HG02623 (cell line): ENCODE data around the gene C1orf105.
"Not testable (repeated sequence)": the region's sequence is repeated elsewhere in the genome, so short reads cannot be mapped to it uniquely, and the experiment has no call there.

ENCODE experiments used
- ATAC-seq: cut with Tn5 transposase; IDR thresholded peaks from one replicate; pipeline ENCODE4 v1.9.1; 2021; ENCODE audit warnings: moderate library complexity; ENCODE audit not compliant: unreplicated experiment

C1orf105 gene

DNA sequence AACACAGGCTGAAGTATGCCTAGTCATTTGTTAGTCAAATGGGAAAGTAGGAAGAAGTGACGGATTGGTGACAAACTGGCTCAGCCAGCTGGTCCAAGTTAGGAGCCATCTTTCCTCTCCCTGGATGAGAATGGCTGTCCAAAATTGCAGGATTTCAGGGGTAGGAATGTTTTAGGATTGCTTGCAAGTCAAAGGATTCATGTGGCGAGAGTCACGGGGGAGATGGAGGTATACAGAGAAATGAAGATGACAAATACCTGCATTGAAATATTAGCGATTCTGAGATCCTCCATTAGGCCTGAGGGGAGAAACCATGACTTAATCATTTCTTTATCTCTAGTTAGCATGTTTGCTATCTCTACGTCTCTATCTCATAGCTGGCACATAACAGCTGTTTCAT, 65.1 kb downstream of the C1orf105 start:
- no peak for ATAC-seq

DNA sequence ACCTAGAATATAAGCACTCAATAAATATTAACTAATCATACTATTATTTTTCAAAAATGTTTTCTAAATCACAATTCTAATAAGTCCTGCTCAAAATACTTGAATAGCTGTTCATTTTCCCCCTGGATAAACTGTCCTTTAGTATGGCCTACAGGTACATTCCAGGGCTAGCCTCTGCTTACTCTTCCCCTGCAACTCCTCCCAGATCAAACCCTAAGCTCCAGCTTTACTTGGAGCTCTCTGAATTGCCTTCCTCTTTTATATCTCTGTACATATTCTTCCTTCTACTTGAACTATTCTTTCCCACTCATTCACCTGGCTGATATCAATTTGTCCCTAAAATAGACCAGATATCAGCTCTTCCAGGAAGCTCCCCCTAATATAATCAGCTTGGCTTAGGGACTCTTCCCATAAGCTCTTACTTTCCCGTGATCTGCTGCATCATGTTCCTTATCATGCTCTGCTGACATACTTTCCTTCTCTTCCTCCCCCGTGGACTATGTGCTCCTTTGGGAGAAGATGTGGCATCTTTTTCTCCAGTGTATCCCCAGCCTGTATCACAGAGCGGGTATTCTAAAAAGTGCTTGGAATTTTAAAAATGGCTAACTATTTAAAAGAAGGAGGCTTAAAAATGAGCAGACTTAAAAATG, 66.4 kb downstream of the C1orf105 start:
- no peak for ATAC-seq

DNA sequence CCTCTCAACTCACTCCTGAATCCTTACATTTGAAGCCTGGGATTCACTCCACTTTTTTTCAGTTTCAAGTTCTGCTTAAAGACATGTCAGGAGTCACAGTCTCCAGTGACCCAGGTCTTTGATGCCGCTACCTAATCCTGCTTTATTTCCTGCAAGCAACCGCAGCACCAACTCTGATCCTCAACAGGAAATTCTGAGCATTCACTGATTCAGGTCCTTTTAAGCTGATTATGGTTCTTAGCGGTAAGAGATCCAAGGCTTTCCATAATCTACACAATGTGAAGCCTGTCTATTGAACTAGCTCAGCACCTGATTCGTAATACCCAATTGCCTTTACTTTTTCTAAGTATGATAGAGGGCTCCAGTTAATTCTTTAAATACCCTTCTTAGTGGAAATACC, 67.1 kb downstream of the C1orf105 start:
- no peak for ATAC-seq

DNA sequence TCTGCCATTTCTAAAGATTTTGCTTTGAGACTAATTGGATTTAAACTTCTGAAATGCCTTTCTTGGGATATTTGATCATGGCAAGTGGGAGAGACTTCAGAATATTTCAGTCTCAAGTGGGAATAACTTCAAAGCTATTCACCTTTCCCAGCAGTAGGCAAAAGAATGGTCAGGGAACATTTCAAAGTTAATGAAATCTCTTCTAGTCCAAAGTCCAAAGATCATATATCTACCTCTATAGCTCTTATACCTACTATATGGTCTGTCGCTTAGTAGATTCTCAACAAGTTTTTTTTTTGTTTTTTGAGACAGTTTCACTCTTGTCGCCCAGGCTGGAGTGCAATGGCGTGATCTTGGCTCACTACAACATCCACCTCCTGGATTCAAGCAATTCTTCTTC, 67.9 kb downstream of the C1orf105 start:
- ATAC-seq: no peak

DNA sequence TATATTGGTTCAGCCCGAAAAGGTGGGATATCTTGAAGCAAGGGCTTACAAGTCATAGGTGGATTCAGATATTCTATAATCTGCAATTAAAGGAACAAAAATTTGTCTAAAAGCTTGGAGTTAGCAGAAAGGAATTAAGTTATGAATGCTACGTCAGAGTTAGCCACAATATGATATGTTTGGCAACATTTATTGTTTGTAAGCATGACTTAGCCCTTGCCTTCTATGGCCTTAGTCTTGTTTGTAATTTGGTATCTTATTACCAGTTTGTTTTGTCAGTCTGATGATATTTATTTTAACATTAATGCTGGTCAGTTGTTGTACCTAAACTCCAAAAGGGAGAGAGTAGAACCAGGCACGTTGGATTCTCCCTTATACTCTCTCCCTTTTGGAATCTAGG, 69.4 kb downstream of the C1orf105 start:
- no peak for ATAC-seq

DNA sequence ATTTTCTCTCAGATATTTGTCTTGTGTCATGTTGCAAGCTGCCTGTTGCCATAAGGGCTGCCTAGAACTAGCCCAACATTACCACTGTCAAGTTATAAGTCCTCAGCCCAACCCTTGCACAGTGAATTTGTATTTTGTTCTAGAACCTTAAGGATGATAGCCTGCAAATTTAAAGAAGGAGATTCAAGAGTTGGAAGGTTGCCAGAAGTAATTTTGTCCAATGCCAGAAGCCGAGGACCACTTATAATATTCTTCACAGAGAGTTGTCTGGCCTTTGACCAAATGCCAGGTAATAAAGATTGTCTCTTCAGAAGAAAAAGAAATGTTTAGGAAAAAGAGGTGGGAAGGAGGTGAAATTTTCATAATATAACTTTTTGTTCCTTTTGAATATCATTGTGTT, 71.9 kb downstream of the C1orf105 start:
- ATAC-seq: no peak

DNA sequence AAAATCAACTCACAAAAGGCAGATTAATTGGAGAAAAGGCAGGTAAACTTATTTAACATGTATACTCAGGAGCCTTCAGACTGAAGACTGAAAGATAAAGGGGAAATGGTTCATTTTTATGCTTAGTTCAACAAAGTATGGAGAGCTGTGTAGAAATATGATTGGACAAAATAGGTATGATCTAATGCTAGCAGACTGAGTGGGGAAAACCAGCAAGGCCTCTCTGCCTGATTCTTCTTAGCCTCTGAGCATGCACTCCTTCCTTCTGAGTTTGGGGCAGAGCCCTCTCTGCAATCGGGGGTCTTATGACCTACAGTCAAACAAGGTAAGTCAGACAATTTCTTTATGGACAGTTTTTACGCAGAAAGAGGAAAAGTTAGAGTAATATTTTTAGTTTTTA, 73.7 kb downstream of the C1orf105 start:
- no peak for ATAC-seq

DNA sequence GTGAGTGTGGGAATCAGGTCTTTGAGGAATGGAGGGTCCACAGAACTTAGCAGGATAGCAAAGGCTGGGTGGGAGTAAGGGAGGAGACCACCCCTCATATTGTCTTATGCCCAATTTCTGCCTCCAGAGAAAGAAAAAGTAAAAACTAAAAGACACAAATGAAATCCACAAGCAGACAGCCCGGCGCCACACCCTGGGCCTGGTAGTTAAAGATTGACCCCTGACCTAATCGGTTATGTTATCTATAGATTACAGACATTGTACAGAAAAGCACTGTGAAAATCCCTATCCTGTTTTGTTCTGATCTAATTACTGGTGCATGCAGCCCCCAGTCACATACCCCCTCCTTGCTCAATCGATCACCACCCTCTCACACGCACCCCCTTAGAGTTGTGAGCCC, 75.6 kb downstream of the C1orf105 start:
- ATAC-seq: not testable (repeated sequence)

DNA sequence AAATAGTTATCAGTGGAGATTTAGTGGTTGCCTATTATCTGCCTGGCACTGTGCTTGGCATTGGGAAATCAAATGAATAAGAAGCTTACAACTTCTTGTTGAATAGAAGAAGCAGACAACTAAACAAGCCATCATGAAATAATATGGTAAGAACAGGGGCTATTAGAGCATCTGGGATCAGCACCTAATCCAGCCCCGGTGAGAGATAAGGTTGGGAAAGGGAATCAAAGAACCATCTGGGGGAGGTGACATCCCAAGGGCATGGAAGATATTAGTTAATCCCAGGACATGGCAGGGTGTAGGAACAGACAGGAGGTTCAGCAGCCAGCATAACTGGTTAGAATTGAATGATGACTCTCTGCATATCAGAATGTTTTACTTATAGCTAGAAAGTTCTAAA, 76.2 kb downstream of the C1orf105 start:
- no peak for ATAC-seq

DNA sequence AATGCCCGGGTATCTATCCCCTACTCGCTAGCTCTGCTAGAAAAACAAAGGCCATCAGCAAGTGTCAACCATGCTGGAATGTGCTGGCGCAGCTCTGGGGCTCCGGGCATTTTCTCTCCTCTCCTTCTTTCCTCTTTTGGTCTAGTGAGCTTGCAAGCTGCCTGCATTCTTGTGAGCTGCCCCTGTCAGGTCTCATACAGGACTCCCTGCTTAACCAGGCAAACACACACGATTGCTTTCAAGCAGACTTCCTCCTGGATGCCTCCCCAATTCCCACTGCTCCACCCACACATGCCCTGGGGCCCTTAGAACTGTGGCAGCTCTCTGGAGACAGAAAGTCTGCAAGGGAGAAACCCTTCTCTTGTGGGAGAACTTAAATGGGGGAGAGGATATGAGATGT, 76.7 kb downstream of the C1orf105 start:
- no peak for ATAC-seq

DNA sequence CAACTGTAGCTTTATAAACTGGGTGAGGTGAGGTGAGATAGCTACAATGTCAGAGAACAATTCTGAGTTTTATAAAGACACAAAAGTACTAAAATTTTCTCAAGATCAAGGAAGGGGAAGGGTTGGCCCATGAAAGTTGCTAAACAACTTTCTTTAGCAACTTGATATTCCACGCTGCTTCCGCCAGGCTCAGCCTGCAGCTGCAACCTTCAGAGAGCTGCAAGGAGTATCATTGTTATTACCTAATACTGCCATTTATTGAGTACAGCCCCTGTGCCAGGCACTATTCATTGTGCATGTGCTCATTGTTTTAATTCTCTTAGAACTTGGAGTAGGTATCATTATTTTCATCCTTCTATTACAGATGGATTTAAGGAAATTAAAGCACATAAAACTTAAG, 78.4 kb downstream of the C1orf105 start:
- ATAC-seq: no peak

DNA sequence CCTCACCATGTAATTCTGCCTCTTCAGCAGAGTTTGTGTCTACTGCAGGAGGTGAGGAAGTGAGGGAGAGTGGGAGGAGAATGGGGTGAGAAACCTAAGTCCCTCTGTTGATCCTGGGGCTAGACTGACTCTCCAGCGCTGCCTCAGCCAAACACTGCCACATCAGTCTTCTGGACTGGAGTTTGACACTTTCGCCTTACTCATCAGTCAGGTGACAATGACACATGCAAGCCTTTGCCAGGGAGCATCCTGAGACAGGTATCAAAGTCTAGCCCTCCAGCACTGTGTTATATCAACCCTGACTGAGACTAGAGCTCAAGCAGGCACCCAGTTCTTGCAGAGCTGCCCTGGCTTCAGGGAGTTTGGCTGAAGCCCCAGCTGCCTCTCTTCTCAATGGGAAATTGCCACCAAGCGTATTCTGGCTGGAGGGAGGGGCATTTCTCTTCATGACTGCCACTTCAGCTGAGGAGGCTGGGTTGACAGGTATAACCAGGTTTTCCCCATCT, 79.2 kb downstream of the C1orf105 start:
- no peak for ATAC-seq

DNA sequence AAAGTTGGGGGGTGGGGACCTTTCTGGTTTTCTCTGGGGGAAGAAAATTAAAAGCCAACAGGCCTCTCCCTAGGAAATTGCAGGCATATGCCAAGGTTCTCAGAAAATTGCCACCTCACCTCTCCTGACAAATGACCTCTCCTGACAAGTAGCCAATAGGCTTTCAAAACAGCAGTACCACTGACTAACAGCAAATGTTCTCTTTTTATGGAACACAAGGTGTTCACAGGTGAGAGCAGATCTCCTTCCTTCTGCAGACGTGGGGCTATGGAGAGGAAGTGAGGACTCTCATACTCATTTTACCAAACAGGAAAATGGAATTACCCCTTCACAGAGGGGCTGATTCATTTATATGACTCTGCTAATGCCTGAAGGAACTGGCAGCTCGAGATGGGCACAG, 79.7 kb downstream of the C1orf105 start:
- no peak for ATAC-seq

DNA sequence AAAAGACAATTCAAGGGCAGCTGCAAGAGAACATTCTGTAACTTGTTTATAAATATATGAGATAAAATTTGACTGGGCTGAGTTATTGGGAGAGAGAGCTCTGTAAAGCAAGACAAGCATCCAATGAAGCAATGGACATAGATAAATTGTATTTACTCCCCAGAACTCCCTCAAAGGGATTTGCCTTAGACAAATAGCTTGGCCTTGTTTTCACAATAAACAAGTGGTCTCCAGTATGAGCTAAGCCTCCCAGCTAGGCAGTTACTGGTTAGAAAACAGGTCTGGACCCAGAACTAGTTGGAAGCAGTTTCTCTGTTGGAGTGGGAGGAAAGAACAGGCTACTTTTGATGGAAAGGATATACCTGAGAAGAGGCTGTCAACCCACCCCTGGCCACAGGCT, 87.3 kb downstream of the C1orf105 start:
- no peak for ATAC-seq

DNA sequence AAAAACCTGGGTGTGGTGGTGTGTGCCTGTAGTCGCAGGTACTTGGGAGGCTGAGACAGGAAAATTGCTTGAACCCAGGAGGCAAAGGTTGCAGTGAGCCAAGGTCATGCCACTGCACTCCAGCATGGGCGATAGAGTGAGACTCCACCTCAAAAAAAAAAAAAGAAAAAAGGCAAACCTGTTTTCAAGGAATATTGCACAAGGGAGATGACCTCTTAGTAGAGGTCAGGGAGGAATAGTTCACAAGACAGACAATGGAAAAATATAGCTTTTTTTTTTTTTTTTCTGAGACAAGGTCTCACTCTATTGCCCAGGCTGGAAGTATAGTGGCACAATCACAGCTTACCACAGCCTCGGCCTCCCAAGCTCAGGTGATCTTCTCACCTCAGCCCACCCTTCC, 90.0 kb downstream of the C1orf105 start:
- no peak for ATAC-seq

DNA sequence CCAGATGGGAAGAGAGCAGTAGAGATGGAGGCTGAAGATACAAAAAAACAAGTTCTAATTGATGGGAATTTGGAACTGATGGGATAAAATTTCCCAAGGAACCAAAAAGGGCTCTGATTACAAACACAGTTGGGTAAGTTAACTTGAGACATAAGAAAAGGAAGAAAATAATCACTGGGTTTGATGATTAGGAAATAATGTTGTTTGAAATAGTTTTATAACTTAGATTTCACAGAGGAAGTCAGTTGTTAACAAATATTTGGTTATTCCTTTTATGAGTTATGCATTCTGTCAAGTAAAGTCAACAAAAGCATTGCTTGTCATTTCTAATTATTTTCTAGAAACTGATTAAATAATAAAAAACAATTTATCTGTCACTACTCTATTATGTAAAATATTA, 92.1 kb downstream of the C1orf105 start:
- no peak for ATAC-seq

DNA sequence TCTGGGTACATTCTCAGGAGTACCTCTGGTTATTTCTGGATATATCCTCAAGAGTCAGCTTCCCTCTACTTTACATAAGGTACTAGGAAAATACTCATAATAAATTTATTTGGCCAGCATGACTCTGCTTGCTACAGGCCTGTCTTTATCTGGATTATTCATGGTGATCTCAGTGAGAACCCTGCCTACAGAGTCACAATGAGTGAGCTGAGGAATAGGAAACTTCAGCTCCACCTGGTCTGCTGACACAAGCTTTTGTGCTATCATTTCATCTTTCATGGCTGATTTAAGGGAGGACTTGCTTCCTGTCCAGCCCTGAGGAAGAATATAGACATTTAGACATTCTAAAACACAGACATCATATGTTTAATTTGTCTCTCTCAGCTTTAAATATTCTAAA, 93.0 kb downstream of the C1orf105 start:
- no peak for ATAC-seq

DNA sequence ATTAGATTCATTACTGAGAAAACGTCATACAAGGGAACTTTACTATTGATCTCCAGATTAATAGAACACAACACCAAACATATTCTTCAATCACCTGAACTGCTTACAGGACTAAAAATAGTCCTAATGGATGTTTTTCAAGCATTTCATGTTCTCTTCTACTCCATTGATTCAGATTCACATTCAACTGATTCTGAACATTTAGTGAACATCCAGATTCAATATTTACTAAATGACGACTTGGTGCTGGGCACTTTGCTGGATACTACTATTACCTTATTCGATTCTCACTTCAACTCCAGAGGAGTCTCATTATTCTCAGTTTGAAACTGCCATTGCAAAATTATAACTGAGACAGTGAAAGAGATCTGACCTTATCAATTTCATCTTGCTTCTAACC, 93.6 kb downstream of the C1orf105 start:
- no peak for ATAC-seq

DNA sequence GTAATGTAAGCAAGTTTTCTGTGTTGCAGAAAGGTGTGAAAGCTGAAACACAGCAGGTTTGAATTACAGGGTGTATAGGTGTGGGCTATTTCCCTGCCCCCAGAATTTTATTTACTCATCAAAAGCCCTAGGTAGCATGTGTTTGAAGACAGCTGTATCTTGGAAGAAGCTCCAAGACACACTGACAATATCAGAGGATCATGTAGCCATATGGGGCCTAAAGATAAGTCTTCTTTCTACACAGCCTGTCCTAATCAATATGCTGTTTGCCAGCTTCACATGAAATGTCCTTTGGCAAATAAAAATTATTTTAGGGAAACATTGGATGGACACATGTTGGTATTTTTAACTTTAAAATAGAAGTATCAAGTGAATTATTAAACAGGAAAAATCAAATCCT, 95.0 kb downstream of the C1orf105 start:
- no peak for ATAC-seq

DNA sequence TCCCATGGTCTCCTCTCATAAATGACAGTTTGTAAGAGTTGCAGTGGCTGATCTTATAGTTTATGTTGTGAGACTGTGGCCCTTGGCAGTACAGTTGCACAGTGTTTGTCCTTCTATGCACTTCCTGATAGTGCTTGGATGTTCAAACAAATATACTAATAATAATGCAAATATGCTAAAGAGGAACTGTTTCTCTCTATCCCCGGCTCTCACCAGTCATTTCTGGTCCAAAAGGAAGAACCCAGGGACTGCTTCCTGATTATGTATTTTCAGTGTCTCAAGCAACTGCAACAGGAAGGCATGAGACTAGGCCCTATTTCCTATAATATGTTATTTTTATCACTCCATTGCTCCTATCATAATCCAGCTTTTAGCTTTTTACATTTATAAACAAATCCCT, 95.4 kb downstream of the C1orf105 start:
- no peak for ATAC-seq

DNA sequence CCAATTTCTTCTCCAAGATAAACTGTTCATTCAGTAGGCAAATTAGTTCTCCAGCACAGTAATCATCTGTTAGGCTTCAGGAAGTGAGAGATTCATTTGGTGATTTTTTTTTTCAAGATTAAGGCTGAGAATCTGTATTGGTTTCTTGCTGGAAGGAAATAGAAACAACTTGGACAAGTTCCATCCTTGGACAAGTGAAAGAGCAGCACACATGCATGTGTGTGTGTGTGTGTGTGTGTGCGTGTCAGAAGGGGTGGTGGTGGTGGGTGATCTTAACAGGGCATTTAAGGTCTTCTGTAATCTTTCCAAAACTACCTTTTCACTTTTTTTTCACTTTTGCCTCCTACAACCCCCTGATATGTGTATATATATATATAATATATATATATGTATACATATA, 96.6 kb downstream of the C1orf105 start:
- no peak for ATAC-seq

DNA sequence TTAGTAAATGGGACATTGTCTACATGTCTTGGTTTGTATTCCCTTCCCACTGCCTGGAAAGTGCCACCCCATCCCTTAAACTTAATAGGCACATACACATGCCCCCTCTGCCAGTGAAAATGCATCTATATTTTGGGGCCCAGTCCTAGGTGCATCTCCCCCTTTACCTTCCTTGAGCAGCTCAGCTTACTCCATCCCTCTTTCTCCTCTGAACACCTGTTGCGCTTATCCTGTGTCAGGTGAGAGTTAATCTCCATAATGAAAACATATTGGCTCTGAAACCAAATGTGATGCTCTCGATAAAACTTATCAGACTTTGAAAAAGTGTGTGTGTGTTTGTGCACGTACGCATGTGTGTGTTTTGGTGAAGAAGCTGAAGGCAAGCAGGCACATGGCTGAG, 97.1 kb downstream of the C1orf105 start:
- no peak for ATAC-seq
